SK-MEL-5 (cell line): Measurements from ENCODE around the gene ADGRL4. TPM values are rescaled to one million over a fixed set of nuclear protein-coding genes. Genes with fewer than 3 reads are reported as not detected.
"Not testable (repeated sequence)": the region's sequence is repeated elsewhere in the genome, so short reads cannot be mapped to it uniquely, and the experiment has no call there.

Experiments
- DNase-seq: peaks from one replicate; pipeline ENCODE4 v3.0.0-alpha.2; 2016; ENCODE audit warnings: low read depth, low spot score
- in situ Hi-C: cut with HindIII; loops from 2 replicates; pipeline ENCODE4 v1.10.0; 2016; ENCODE audit warnings: low sequenced_read_pairs, high pct_unique_total_duplicates, low pct_unique_long_range_greater_than_20kb
- polyA plus RNA-seq, 2 experiments: library from polyadenylated mRNA; depleted of rRNA; stranded (reverse); fragments of >200 nt; gene quantifications; 2 replicates each; pipeline ENCODE4 v1.2.3, GENCODE V29; 2015
- total RNA-seq: library from RNA; depleted of rRNA; stranded (reverse); fragments of >200 nt; shearing (Covaris generic); gene quantifications from 2 replicates; pipeline ENCODE4 v1.2.3, GENCODE V29; 2014; rRNA removed

ADGRL4 gene
- not detected in 2 replicates for total RNA-seq
- polyA plus RNA-seq (2015; cell fraction: cytosol; rRNA removed): not detected in 2 replicates
- not detected in 2 replicates for polyA plus RNA-seq (2015; cell fraction: nucleus; rRNA removed)

- in situ Hi-C loops: no loop called here
- DNase-seq: no peak
Observed at GRCh38 chr1:79006564-79006963, at the start of gene ADGRL4. Gene ADGRL4 (minus strand): TSS chr1:79006730. CDS start chr1:79006654, 76 bp downstream.

GRCh38 chr1:79055856-79056255 is 49.3 kb upstream of the ADGRL4 start:
- in situ Hi-C loops: no loop called here
- no peak for DNase-seq

- peak; percentile 11 for DNase-seq
- in situ Hi-C loops: no loop called here
Observed at GRCh38 chr1:79052829-79053449, 46.4 kb upstream of the ADGRL4 start.

GRCh38 chr1:79044974-79045650 is 38.6 kb upstream of the ADGRL4 start:
- in situ Hi-C loops: no loop called here
- DNase-seq: peak; percentile 75

- DNase-seq: no peak
- in situ Hi-C loops: no loop called here
Observed at GRCh38 chr1:79043506-79043905, 37.0 kb upstream of the ADGRL4 start.

- in situ Hi-C loops: no loop called here
- no peak for DNase-seq
Observed at GRCh38 chr1:79042539-79042938, 36.0 kb upstream of the ADGRL4 start.

- in situ Hi-C loops: no loop called here
- no peak for DNase-seq
Observed at GRCh38 chr1:79042117-79042516, 35.6 kb upstream of the ADGRL4 start.

GRCh38 chr1:79041666-79042065 is 35.1 kb upstream of the ADGRL4 start:
- in situ Hi-C loops: no loop called here
- DNase-seq: no peak

- in situ Hi-C loops: no loop called here
- DNase-seq: no peak
Observed at GRCh38 chr1:79040424-79041082, 34.0 kb upstream of the ADGRL4 start.

- in situ Hi-C loops: no loop called here
- DNase-seq: no peak
Observed at GRCh38 chr1:79037085-79037484, 30.6 kb upstream of the ADGRL4 start.

GRCh38 chr1:79012500-79012899 is 6.0 kb upstream of the ADGRL4 start:
- DNase-seq: no peak
- in situ Hi-C loops: no loop called here

GRCh38 chr1:79010589-79010988 is 4.1 kb upstream of the ADGRL4 start:
- no peak for DNase-seq
- in situ Hi-C loops: no loop called here

GRCh38 chr1:79005945-79006344 is 585 bp downstream of the ADGRL4 start:
- no peak for DNase-seq
- in situ Hi-C loops: no loop called here

GRCh38 chr1:79004916-79005315 is 1.6 kb downstream of the ADGRL4 start:
- no peak for DNase-seq
- in situ Hi-C loops: no loop called here

- no peak for DNase-seq
- in situ Hi-C loops: no loop called here
Observed at GRCh38 chr1:78996791-78997190, 9.7 kb downstream of the ADGRL4 start.

- in situ Hi-C loops: no loop called here
- no peak for DNase-seq
Observed at GRCh38 chr1:78987042-78987441, 19.5 kb downstream of the ADGRL4 start.

- DNase-seq: no peak
- in situ Hi-C loops: no loop called here
Observed at GRCh38 chr1:78980511-78980910, 26.0 kb downstream of the ADGRL4 start.

GRCh38 chr1:78972723-78973122 is 33.8 kb downstream of the ADGRL4 start:
- DNase-seq: no peak
- in situ Hi-C loops: no loop called here

GRCh38 chr1:78967091-78967490 is 39.4 kb downstream of the ADGRL4 start:
- DNase-seq, in situ Hi-C loops: not testable (repeated sequence)
